ENCODE measurements around the gene SH3YL1.

- TF ChIP-seq POLR2AphosphoS5 (IDR thresholded peaks at IDR 0.05) (no peak), CTCF (IDR thresholded peaks at IDR 0.05) (no peak), POLR2A (IDR thresholded peaks at IDR 0.05) (no peak)
Measured at GRCh38 chr2:199041-199966, 64.5 kb downstream of the SH3YL1 start.
